ENCODE data around the gene B3GNT3.
A peak's percentile ranks its signal among the peaks of the same experiment; 100 is the strongest.

Gene B3GNT3, protein sequence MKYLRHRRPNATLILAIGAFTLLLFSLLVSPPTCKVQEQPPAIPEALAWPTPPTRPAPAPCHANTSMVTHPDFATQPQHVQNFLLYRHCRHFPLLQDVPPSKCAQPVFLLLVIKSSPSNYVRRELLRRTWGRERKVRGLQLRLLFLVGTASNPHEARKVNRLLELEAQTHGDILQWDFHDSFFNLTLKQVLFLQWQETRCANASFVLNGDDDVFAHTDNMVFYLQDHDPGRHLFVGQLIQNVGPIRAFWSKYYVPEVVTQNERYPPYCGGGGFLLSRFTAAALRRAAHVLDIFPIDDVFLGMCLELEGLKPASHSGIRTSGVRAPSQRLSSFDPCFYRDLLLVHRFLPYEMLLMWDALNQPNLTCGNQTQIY

DNA sequence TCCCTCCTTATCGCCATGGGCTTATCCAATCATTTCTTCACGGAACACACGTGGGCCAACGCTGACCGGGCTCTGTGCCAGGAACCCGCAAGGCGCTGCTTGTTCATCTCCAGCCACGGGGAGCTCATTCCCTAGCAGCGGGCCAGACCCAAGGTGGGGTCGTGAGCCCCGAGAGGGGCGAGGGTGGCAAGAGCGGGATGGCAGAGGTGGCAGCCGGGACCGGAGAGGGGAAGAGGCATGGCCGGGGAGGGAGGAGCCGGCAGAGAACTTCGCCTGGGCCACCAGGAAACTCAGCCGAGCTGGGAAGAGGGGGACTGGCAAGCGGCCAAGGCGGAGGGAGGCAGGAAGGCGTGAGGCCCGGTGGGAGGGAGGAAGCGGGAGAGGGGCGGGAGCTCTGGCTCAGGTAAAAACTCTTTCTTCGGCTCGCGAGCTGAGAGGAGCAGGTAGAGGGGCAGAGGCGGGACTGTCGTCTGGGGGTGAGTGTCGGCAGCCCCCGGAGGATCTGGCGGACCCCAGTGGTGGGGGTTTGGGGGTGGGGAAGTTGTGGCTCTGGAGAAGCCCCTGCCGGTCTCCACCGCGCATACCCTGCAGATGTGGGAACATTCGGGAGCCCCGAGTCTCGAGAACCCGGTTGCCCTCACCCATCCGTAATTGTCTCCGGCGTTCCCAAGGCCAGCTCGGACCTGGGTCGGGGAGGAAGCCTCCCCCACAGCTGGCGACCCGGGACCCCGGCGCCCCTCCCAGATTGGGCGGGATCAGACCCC is at the start of gene B3GNT3:
B3GNT3 (plus strand) TSS at position 408 of the 764 bp plus-strand sequence. CDS start 12,670 bp downstream, outside the sequence.
- DNase-seq, result no peak

- peak; percentile 92 for DNase-seq
Observed at GRCh38 chr19:17747205-17748098, 47.5 kb upstream of the B3GNT3 start.

DNA sequence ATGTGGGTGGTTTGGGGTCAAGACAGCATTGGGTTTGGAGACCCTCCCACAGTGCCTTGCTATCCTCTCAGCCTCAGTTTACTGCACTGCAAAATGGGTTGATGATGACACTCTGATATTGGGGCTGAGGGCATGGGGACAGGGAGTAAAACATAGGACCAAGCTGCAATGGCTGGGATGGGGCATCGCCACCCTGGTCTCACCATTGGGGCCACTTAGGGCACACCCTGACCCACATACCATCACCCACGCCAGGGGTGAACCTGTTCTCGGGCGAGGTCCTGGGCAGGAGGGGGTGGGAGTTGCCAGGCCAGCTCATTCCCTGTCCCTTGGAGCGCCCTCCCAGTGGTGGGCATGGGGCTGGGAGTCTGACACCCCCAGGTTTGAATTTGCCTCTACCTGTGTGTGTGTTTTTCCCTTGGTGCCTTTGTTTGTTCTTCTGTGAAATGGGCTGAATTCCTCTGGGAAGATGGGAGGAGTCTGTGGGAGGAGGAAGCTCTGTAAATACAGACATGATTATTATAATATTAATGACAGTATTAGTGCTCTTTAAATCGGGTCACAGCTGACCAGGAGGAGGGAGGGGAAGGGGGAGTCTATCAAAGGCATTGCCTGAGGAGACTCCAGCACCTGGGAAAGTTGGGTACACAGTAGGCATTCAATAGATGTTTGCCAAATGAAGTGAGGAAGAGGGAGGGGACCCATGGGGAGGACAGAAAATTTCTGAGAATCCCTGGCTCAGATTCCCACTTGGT is 45.9 kb upstream of the B3GNT3 start:
- DNase-seq, result no peak

DNA sequence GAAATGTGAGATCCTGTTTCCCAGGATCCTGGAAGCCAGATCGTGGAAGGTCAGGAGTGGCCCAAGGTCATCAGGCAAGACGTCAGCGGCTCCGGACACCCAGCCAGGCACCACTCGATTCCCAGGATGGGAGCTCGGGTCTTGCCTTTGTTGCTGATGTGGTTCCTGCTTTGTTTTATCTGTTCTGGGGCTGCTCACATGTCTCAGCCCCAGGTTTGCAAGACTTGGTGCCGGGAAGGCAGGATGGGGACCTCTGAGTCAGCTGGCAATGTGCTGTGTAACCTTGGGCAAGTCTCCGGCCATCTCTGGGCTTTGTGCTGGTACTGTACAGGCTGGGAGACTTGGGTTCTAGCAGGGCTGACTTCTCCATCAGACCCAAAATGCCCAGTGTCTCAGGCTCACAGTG is 45.0 kb upstream of the B3GNT3 start:
- no peak for DNase-seq

- DNase-seq, result no peak
Observed at GRCh38 chr19:17751103-17751911, 43.6 kb upstream of the B3GNT3 start, which contains the start of gene FCHO1. FCHO1 (plus strand) TSS chr19:17751477; CDS start chr19:17755165, 3,688 bp downstream.

- DNase-seq, result no peak
Observed at GRCh38 chr19:17751912-17752273, 43.0 kb upstream of the B3GNT3 start.

DNA sequence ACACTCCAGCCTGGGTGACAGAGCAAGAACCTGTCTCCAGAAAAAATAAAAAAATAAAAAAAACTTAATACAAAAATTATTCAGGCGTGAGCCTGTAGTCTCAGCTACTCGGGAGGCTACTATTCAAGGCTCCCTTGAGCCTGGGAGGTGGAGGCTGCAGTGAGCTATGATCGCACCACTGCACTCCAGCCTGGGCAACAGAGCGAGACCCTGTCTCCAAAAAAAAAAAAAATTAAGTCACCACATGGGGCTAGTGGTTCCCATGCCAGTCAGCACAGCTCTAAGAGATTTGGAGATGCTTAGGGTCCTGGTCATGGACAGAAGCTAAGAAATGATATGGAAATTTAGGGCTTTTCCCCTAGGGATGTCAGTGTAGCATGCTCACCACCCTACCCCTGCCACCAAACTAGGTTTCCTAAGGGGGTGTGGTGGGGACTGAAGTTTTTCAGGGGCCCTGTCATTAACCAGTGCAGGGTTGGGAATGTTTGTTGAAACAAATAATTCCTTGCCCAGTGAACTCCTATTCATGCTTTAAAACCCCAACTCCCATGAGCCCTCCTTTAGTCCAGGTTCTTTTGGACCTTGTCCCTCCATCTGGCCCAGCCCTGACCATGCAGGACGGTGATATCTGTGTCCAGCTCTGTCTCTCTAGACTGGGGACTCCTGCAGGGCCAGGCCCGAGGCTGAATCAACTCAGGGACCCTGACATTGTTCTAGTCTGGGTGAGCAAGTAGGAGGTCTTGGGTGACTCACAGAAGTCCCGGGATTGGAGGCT is 41.9 kb upstream of the B3GNT3 start:
- no peak for DNase-seq

DNA sequence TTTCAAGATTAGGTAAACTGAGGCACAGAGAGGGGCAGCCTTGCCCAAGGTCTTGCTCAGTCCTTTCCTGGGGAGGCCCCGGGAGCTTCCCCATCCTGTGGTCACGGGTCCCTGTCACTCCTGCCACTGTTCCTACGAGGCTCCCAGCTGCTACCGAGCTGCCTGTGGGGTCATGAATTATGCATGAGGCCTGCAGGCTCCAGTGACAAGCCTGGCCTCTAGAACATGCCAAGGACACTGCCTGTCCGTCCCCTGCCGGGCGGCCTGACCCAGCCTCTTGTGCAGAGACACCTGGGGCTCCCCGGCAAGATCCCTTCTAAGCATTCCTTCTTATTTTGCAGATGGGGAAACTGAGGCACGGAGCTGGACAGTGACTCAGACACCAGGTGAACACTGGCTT is 41.0 kb upstream of the B3GNT3 start:
- DNase-seq, result no peak

DNA sequence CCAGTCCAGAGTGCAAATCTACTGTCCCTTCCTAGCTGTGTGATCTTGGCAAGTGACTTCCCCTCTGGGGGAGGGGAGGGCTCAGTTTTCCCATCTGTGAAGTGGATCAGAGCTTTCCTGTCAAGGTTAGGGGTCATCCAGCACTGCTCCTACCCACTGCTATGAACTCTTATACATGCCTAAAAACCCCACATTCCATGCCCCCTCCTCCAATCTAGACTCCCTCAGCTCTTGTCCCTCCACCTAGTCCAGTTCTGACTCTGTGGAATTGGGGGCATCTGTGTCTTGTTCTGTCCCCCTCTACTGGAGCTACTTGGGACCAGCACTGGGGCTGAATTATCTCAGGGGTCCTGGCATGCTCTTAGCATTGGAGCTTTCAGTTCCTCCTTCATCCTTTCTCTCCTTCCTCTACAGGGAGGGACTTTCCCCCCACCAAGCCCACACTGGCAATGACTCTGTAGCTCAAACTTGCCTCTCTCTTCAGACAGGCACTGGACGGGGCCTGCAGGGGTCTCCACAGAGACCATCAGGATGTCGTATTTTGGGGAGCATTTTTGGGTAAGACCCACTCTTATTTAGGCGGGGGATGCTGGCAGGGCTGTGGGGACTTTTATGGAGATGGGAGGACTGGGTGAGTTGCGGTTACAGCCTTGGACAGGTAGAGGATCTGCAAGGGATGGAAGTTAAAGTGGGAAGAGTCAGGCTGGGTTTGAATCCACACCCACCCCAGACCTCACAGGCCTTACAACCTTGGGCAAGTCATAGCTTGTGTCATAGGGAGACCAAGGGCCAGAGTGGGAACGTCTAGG is 40.1 kb upstream of the B3GNT3 start:
- DNase-seq, result no peak

GRCh38 chr19:17755443-17755890 is 39.5 kb upstream of the B3GNT3 start:
- DNase-seq, result no peak

GRCh38 chr19:17755977-17756670 is 38.8 kb upstream of the B3GNT3 start:
- peak; percentile 31 for DNase-seq

GRCh38 chr19:17757125-17757524 is 37.8 kb upstream of the B3GNT3 start:
- no peak for DNase-seq

DNA sequence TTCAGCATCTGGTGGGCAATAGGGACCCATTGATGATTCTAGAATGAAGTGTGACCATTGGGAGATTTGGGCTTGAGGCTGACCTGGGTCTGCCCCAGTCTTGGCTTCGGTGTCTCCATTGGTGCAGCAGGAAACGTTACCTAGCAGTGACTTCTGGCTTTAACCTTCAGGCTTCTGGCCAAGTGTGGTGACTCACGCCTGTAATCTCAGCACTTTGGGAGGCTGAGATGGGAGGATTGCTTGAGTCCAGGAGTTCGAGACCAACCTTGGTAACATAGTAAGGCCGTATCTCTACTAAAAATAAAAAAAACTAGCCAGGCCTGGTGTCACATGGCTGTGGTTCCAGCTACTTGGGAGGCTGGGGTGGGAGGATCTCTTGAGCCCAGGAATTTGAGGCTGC is 36.4 kb upstream of the B3GNT3 start:
- no peak for DNase-seq

- DNase-seq, result no peak
Observed at GRCh38 chr19:17761148-17761547, 33.8 kb upstream of the B3GNT3 start.

DNA sequence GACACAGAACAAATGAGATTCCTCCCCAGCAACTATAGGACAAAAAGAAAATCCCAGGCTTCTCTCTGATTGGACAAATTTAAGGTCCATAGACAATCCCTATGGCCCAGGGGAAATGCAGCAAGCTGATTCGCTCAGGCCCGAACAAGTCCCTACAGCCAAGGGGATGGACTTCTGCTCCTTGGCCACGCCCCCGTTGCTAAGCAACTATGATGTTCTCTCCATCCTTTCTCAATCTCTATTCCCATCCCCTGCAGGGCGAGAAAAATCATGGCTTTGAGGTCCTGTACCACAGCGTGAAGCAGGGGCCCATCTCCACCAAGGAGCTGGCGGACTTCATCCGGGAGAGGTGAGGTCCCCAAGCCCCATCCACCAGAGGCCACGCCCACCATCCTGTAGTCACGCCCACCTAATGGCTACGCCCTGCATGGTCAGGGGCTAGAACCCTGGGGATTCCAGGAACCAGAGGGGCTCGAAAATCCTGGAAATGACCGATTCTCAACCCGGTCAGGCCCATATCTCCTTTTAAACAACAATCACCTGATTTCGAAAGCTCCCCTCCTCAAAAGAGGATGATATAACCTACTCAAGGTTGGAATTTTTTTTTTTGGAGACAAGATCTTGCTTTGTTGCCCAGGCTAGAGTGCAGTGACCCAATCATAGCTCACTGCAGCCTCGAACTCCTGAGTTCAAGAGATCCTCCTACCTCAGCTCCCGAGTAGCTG is 32.3 kb upstream of the B3GNT3 start:
- no peak for DNase-seq

GRCh38 chr19:17764348-17764747 is 30.6 kb upstream of the B3GNT3 start:
- DNase-seq, result no peak

- no peak for DNase-seq
Observed at GRCh38 chr19:17765069-17765618, 29.8 kb upstream of the B3GNT3 start.

DNA sequence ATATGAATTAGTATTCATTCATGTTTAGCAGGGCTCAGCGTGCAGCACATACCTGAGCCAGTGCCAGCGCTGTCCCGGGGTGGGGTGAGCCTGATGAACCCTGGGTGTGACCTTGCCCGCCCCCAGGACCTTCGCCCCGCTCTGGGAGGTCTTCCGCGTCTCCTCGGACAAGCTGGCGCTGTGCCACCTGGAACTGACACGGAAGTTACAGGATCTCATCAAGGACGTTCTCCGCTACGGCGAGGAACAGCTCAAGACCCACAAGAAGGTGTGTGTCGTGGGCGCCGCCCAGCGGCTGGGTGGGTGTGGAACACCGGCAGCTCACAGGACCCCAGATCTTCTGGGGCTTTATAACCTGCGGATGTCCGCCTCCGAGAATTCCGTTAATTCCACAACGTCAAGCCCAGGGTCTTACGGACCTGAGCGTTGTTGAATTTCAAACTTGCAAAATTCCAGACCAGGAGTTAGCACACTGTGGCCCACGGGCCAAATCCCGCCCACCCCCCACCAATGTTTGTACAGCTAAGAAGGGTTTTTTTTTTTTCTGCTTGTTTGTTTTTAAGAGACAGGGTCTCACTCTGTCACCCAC is 28.3 kb upstream of the B3GNT3 start:
- no peak for DNase-seq
